Measurements from ENCODE around the gene OR2AG2. TPM values are rescaled to one million over a fixed set of nuclear protein-coding genes. Genes with fewer than 3 reads are reported as not detected.

The OR2AG2 gene
- total and polyA plus RNA-seq, 2 donors = 0.05 TPM

- H3K9me3 ChIP-seq (ENCODE audit: control insufficient read depth in 2 of 2, insufficient read depth in 1 of 2, low read length in 1 of 2) = no peaks in the 10 kb centered on the region
- H3K36me3 ChIP-seq (ENCODE audit: control insufficient read depth in 2 of 2, insufficient read depth in 2 of 2, low read length in 1 of 2) = no peaks in the 10 kb centered on the region
- 12% methylated on average over 3 of the region's 3 CpGs for WGBS
- peak in 5 of 9 donors; percentile 33 to 74 (median 38) for DNase-seq (ENCODE audit: low read depth in 6 of 9, low spot score in 9 of 9)
- peak overlapping the region in 1 of 2 donors; percentile 52 for H3K27ac ChIP-seq (ENCODE audit: low read depth in 1 of 2, low read length in 1 of 2)
- H3K4me3 ChIP-seq (ENCODE audit: low read length in 2 of 2) = no peak overlapping the region
- H3K27me3 ChIP-seq (ENCODE audit: control insufficient read depth in 2 of 2, insufficient read depth in 1 of 2, low read length in 1 of 2) = no peaks in the 10 kb centered on the region
- peaks cover 10 to 13% of the 10 kb centered on the region in 2 donors for H3K4me1 ChIP-seq (ENCODE audit: control insufficient read depth in 2 of 2, insufficient read depth in 2 of 2, low read length in 2 of 2)
Observed at GRCh38 chr11:6733326-6734275, 38.2 kb downstream of the OR2AG2 start.

- no peak overlapping the region for H3K27ac ChIP-seq (ENCODE audit: low read depth in 1 of 2, low read length in 1 of 2)
- H3K36me3 ChIP-seq (ENCODE audit: control insufficient read depth in 2 of 2, insufficient read depth in 2 of 2, low read length in 1 of 2) = peaks cover 0 to 3% of the 10 kb centered on the region in 2 donors
- no peaks in the 10 kb centered on the region for H3K27me3 ChIP-seq (ENCODE audit: control insufficient read depth in 2 of 2, insufficient read depth in 1 of 2, low read length in 1 of 2)
- no peaks in the 10 kb centered on the region for H3K4me1 ChIP-seq (ENCODE audit: control insufficient read depth in 2 of 2, insufficient read depth in 2 of 2, low read length in 2 of 2)
- H3K9me3 ChIP-seq (ENCODE audit: control insufficient read depth in 2 of 2, insufficient read depth in 1 of 2, low read length in 1 of 2) = no peaks in the 10 kb centered on the region
- no peak for DNase-seq (ENCODE audit: low read depth in 6 of 9, low spot score in 9 of 9)
- WGBS = 83% methylated on average over 6 of the region's 6 CpGs
- no peak overlapping the region for H3K4me3 ChIP-seq (ENCODE audit: low read length in 2 of 2)
Observed at GRCh38 chr11:6727971-6728760, 43.6 kb downstream of the OR2AG2 start.

- H3K27ac ChIP-seq (ENCODE audit: low read depth in 1 of 2, low read length in 1 of 2) = no peak overlapping the region
- H3K36me3 ChIP-seq (ENCODE audit: control insufficient read depth in 2 of 2, insufficient read depth in 2 of 2, low read length in 1 of 2) = peaks cover 0 to 3% of the 10 kb centered on the region in 2 donors
- DNase-seq (ENCODE audit: low read depth in 6 of 9, low spot score in 9 of 9) = no peak
- H3K27me3 ChIP-seq (ENCODE audit: control insufficient read depth in 2 of 2, insufficient read depth in 1 of 2, low read length in 1 of 2) = no peaks in the 10 kb centered on the region
- H3K9me3 ChIP-seq (ENCODE audit: control insufficient read depth in 2 of 2, insufficient read depth in 1 of 2, low read length in 1 of 2) = no peaks in the 10 kb centered on the region
- H3K4me3 ChIP-seq (ENCODE audit: low read length in 2 of 2) = no peak overlapping the region
- WGBS = 93% methylated on average over 2 of the region's 2 CpGs
- H3K4me1 ChIP-seq (ENCODE audit: control insufficient read depth in 2 of 2, insufficient read depth in 2 of 2, low read length in 2 of 2) = no peaks in the 10 kb centered on the region
Observed at GRCh38 chr11:6725386-6725896, 46.3 kb downstream of the OR2AG2 start.

GRCh38 chr11:6724013-6724412 is 47.8 kb downstream of the OR2AG2 start:
- Histone ChIP-seq H3K27ac (ENCODE audit: low read depth in 1 of 2, low read length in 1 of 2) (peak overlapping the region in 1 of 2 donors; percentile 18), H3K9me3 (ENCODE audit: control insufficient read depth in 2 of 2, insufficient read depth in 1 of 2, low read length in 1 of 2) (no peaks in the 10 kb centered on the region), H3K4me1 (ENCODE audit: control insufficient read depth in 2 of 2, insufficient read depth in 2 of 2, low read length in 2 of 2) (no peaks in the 10 kb centered on the region), H3K27me3 (ENCODE audit: control insufficient read depth in 2 of 2, insufficient read depth in 1 of 2, low read length in 1 of 2) (no peaks in the 10 kb centered on the region), H3K4me3 (ENCODE audit: low read length in 2 of 2) (no peak overlapping the region), H3K36me3 (ENCODE audit: control insufficient read depth in 2 of 2, insufficient read depth in 2 of 2, low read length in 1 of 2) (peaks cover 0 to 3% of the 10 kb centered on the region in 2 donors)
- DNase-seq (ENCODE audit: low read depth in 6 of 9, low spot score in 9 of 9) = no peak
- 100% methylated on average over 1 of the region's 1 CpG for WGBS

- Histone ChIP-seq H3K4me3 (ENCODE audit: low read length in 2 of 2) (no peak overlapping the region), H3K27me3 (ENCODE audit: control insufficient read depth in 2 of 2, insufficient read depth in 1 of 2, low read length in 1 of 2) (no peaks in the 10 kb centered on the region), H3K4me1 (ENCODE audit: control insufficient read depth in 2 of 2, insufficient read depth in 2 of 2, low read length in 2 of 2) (no peaks in the 10 kb centered on the region), H3K9me3 (ENCODE audit: control insufficient read depth in 2 of 2, insufficient read depth in 1 of 2, low read length in 1 of 2) (no peaks in the 10 kb centered on the region), H3K27ac (ENCODE audit: low read depth in 1 of 2, low read length in 1 of 2) (no peak overlapping the region), H3K36me3 (ENCODE audit: control insufficient read depth in 2 of 2, insufficient read depth in 2 of 2, low read length in 1 of 2) (peaks cover 0 to 3% of the 10 kb centered on the region in 2 donors)
- DNase-seq (ENCODE audit: low read depth in 6 of 9, low spot score in 9 of 9) = no peak
- 97% methylated on average over 1 of the region's 1 CpG for WGBS
Observed at GRCh38 chr11:6721343-6721742, 50.4 kb downstream of the OR2AG2 start.

- Histone ChIP-seq H3K27me3 (ENCODE audit: control insufficient read depth in 2 of 2, insufficient read depth in 1 of 2, low read length in 1 of 2) (no peaks in the 10 kb centered on the region), H3K4me1 (ENCODE audit: control insufficient read depth in 2 of 2, insufficient read depth in 2 of 2, low read length in 2 of 2) (no peaks in the 10 kb centered on the region)
- WGBS = 91% methylated on average over 1 of the region's 1 CpG
Observed at GRCh38 chr11:6719576-6719975, 52.2 kb downstream of the OR2AG2 start.

GRCh38 chr11:6717426-6717825 is 54.4 kb downstream of the OR2AG2 start:
- Histone ChIP-seq H3K9me3 (ENCODE audit: control insufficient read depth in 2 of 2, insufficient read depth in 1 of 2, low read length in 1 of 2) (no peaks in the 10 kb centered on the region), H3K27me3 (ENCODE audit: control insufficient read depth in 2 of 2, insufficient read depth in 1 of 2, low read length in 1 of 2) (no peaks in the 10 kb centered on the region), H3K4me3 (ENCODE audit: low read length in 2 of 2) (no peak overlapping the region), H3K4me1 (ENCODE audit: control insufficient read depth in 2 of 2, insufficient read depth in 2 of 2, low read length in 2 of 2) (no peaks in the 10 kb centered on the region), H3K27ac (ENCODE audit: low read depth in 1 of 2, low read length in 1 of 2) (no peak overlapping the region), H3K36me3 (ENCODE audit: control insufficient read depth in 2 of 2, insufficient read depth in 2 of 2, low read length in 1 of 2) (no peaks in the 10 kb centered on the region)
- no peak for DNase-seq (ENCODE audit: low read depth in 6 of 9, low spot score in 9 of 9)
- WGBS = 99% methylated on average over 3 of the region's 3 CpGs

More at GRCh38 chr11:6719576-6719975, 52.2 kb downstream of the OR2AG2 start:
- no peaks in the 10 kb centered on the region for H3K9me3 ChIP-seq (ENCODE audit: control insufficient read depth in 2 of 2, insufficient read depth in 1 of 2, low read length in 1 of 2)
- no peak for DNase-seq (ENCODE audit: low read depth in 6 of 9, low spot score in 9 of 9)
- H3K36me3 ChIP-seq (ENCODE audit: control insufficient read depth in 2 of 2, insufficient read depth in 2 of 2, low read length in 1 of 2) = peaks cover 0 to 3% of the 10 kb centered on the region in 2 donors
- no peak overlapping the region for H3K27ac ChIP-seq (ENCODE audit: low read depth in 1 of 2, low read length in 1 of 2)
- no peak overlapping the region for H3K4me3 ChIP-seq (ENCODE audit: low read length in 2 of 2)
